NT2/D1 (cell line): ENCODE data around the gene TRIM36.

Source experiments
- SUZ12 ChIP-seq: IDR thresholded peaks from 2 replicates; pipeline ENCODE4 v1.6.1; 2011; ENCODE audit not compliant: insufficient read length, insufficient read depth; ENCODE audit errors: extremely low read depth
- YY1 ChIP-seq: IDR thresholded peaks from 2 replicates; pipeline ENCODE4 v1.6.1; 2011; ENCODE audit not compliant: insufficient read length, insufficient read depth

GRCh38 chr5:115180165-115180709 lies 10.5 kb upstream of the TRIM36 start:
- no peak for TF ChIP-seq SUZ12
- TF ChIP-seq YY1: no peak
